ENCODE measurements around the gene PLA2G5.

GRCh38 chr1:20111452-20111851 lies 41.5 kb downstream of the PLA2G5 start:
- no peak for TF ChIP-seq ZNF644 (CRISPR knock-in tag; IDR thresholded peaks at IDR 0.05; ENCODE audit: low read depth)
- TF ChIP-seq TERF1 (CRISPR knock-in tag; IDR thresholded peaks at IDR 0.05), result no peak
- TF ChIP-seq ZNF446 (CRISPR knock-in tag; IDR thresholded peaks at IDR 0.05), result no peak
- no peak for TF ChIP-seq ZBTB14 (CRISPR knock-in tag; IDR thresholded peaks at IDR 0.05)
- no peak for TF ChIP-seq LRRFIP1 (CRISPR knock-in tag; conservative IDR thresholded peaks at IDR 0.05)
- no peak for TF ChIP-seq KAT2B (IDR thresholded peaks at IDR 0.05; ENCODE audit: borderline replicate concordance, low read depth, low read length)
- TF ChIP-seq ZNF20 (CRISPR knock-in tag; IDR thresholded peaks at IDR 0.05), result no peak
- TF ChIP-seq HNF4A (CRISPR knock-in tag; IDR thresholded peaks at IDR 0.05), result no peak
- TF ChIP-seq CBFB (CRISPR knock-in tag; IDR thresholded peaks at IDR 0.05), result no peak
